ENCODE results near the gene HMG20A.

GRCh38 chr15:77532067-77532710 is 111.5 kb downstream of the HMG20A start:
- no peak for TF ChIP-seq EZH2 (IDR thresholded peaks at IDR 0.05; ENCODE audit: low read depth, unreplicated experiment)
- no peak for TF ChIP-seq CTCF (conservative IDR thresholded peaks at IDR 0.05; ENCODE audit: low read depth in 2 of 2)
- TF ChIP-seq CREB1 (CRISPR knock-in tag; IDR thresholded peaks at IDR 0.05; ENCODE audit: low read depth), result no peak
- no peak for TF ChIP-seq POLR2AphosphoS5 (IDR thresholded peaks at IDR 0.05; ENCODE audit: low read depth)
- no peak for TF ChIP-seq REST (IDR thresholded peaks at IDR 0.05; ENCODE audit: unreplicated experiment)
- TF ChIP-seq JUNB (IDR thresholded peaks at IDR 0.05; ENCODE audit: unreplicated experiment), result no peak
- no peak for TF ChIP-seq NANOG (IDR thresholded peaks at IDR 0.05; ENCODE audit: borderline replicate concordance)
- TF ChIP-seq EZH2phosphoT487 (IDR thresholded peaks at IDR 0.05; ENCODE audit: unreplicated experiment), result no peak
- TF ChIP-seq, protein P1, sequence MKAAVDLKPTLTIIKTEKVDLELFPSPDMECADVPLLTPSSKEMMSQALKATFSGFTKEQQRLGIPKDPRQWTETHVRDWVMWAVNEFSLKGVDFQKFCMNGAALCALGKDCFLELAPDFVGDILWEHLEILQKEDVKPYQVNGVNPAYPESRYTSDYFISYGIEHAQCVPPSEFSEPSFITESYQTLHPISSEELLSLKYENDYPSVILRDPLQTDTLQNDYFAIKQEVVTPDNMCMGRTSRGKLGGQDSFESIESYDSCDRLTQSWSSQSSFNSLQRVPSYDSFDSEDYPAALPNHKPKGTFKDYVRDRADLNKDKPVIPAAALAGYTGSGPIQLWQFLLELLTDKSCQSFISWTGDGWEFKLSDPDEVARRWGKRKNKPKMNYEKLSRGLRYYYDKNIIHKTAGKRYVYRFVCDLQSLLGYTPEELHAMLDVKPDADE (IDR thresholded peaks at IDR 0.05), result no peak
- TF ChIP-seq STAT1 (IDR thresholded peaks at IDR 0.05; ENCODE audit: unreplicated experiment), result no peak
- no peak for TF ChIP-seq ZNF114 (CRISPR knock-in tag; IDR thresholded peaks at IDR 0.05)
- no peak for TF ChIP-seq ZNF331 (CRISPR knock-in tag; IDR thresholded peaks at IDR 0.05; ENCODE audit: low read depth)

Data from GM23338 (cell line).